GM19043 (cell line): Measurements from ENCODE around the gene OR1L8.
"Not testable (repeated sequence)": the region's sequence is repeated elsewhere in the genome, so short reads cannot be mapped to it uniquely, and the experiment has no call there.

ENCODE experiments used
- ATAC-seq: cut with Tn5 transposase; IDR thresholded peaks from one replicate; pipeline ENCODE4 v1.9.1; 2021; ENCODE audit warnings: low read depth; ENCODE audit not compliant: unreplicated experiment

Gene OR1L8, protein sequence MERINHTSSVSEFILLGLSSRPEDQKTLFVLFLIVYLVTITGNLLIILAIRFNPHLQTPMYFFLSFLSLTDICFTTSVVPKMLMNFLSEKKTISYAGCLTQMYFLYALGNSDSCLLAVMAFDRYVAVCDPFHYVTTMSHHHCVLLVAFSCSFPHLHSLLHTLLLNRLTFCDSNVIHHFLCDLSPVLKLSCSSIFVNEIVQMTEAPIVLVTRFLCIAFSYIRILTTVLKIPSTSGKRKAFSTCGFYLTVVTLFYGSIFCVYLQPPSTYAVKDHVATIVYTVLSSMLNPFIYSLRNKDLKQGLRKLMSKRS

GRCh38 chr9:122583284-122583683, at the start of gene OR1L8:
Gene OR1L8, minus strand, starts transcription at chr9:122583384. Its CDS starts 14,907 bp downstream, at chr9:122568477.
- not testable (repeated sequence) for ATAC-seq

GRCh38 chr9:122619996-122620395, 36.8 kb upstream of the OR1L8 start:
- no peak for ATAC-seq

GRCh38 chr9:122614362-122614761, 31.2 kb upstream of the OR1L8 start, which contains the start of gene OR1Q1:
Gene OR1Q1, plus strand, starts transcription at chr9:122614738. Its CDS starts 0 bp downstream, at chr9:122614738.
- no peak for ATAC-seq

DNA sequence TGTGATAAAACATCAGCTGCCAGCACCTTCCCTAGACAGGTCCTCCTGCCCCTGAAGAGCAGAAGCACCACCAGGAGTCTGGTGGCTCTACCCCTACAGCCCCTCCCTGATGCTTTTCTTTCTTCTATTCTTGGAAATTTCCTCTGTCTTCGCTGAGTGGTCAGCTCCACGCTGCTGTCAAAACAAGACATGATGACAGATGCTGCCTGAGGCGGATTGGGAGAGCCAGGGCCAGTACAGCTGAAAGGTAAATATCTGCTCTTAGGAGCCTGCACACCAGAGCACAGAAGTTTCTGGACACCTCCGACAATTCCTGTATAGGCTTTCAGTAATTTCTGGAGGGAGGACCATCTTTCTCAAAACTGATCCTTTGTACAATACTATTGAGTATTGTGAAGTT, 26.6 kb upstream of the OR1L8 start:
- ATAC-seq, result no peak

- no peak for ATAC-seq
These were observed 23.4 kb upstream of the OR1L8 start for GRCh38 chr9:122606587-122606986.

- no peak for ATAC-seq
These were observed 22.5 kb upstream of the OR1L8 start for GRCh38 chr9:122605691-122606090.

DNA sequence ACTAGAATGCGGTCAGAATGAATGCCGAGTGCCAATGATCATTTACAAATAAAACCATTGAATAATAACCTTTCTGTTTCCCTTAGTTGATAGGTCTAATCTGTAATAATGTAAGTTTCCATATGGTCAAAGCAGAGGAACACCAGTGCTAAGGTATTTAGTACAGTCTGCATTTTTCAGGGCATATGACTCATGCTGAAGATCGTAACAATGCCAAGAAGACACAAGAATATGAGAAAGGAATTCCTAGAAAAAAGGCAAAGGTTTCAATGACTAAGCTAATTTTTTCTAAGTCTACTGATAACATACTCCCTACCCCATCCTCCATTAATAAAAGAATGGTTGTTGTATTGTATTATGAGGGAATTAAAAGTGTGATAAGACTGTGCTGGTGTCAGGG, 2.8 kb downstream of the OR1L8 start:
- no peak for ATAC-seq

DNA sequence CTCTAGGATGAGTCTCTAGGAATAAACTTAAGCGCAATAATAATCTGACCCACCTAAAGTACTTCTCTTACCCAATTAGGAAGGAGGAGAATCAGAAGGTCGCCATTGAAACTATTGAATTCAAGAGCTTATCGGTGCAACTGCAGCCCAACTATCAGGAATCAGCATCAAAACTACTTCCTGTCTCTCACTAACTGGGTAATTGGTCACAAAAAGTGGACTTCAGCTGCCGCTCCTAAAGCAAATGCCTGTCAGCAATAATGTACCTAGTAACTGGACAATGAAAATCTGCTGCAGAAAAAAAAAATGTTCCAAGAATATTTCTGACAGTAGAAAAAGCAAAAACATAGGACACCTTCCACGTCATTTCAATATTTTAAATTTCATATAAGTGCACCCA, 3.3 kb downstream of the OR1L8 start:
- no peak for ATAC-seq

DNA sequence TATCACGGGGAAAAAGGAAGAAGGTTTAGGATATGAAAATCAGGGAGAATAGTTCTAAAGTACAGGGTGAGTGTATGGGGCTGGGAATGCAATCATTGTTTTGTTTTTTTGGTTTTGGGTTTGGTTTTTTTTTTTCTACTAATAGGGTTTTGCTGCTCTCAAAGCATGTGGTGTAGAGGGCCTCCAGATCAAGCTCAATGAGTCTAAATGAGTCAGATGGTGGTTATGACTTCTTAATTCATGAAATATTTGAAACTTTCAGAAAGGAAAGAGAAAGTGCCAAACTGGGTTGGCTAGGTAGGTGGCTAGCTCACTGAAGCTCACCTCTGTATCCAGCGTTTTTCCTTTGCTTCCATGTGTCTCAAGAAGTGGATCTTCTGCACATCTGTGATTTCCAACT, 10.7 kb downstream of the OR1L8 start:
- ATAC-seq, result no peak

DNA sequence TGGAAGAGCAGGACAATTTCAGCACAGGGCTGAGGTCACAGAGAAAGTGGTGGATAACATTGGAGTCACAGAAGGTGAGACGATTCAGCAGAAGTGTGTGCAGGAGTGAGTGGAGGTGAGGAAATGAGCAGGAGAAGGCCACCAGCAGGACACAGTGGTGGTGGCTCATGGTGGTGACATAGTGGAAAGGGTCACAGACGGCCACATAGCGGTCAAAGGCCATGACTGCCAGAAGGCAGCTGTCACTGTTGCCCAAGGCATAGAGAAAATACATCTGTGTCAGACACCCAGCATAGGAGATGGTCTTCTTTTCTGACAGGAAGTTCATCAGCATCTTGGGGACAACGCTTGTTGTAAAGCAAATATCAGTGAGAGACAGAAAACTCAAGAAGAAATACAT, 15.3 kb downstream of the OR1L8 start:
- no peak for ATAC-seq

GRCh38 chr9:122562134-122562760, 20.9 kb downstream of the OR1L8 start:
- ATAC-seq, result no peak

DNA sequence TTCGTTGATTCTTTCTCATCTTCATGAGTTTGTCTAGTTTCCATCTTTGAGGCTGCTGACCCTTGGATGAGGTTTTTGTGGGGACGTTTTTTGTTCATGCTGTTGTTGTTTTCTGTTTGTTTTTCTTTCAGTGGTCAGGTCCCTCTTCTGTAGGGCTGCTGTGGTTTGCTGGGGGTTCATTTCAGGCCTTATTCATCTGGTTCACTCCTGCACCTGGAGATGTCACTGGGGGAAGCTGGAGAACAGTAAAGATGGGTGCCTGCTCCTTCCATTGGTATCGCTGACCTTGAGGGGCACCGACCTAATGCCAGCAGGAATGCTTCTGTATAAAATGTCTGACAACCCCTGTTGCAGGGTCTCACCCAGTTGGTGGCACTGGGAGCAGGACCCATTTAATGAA, 21.7 kb downstream of the OR1L8 start:
- no peak for ATAC-seq

- no peak for ATAC-seq
These were observed 30.4 kb downstream of the OR1L8 start, which contains the start of gene OR1N2 for GRCh38 chr9:122552812-122553211. Gene OR1N2, plus strand, starts transcription at chr9:122553112. Its CDS starts 100 bp downstream, at chr9:122553212.

GRCh38 chr9:122551371-122551770, 31.8 kb downstream of the OR1L8 start:
- ATAC-seq, result no peak

DNA sequence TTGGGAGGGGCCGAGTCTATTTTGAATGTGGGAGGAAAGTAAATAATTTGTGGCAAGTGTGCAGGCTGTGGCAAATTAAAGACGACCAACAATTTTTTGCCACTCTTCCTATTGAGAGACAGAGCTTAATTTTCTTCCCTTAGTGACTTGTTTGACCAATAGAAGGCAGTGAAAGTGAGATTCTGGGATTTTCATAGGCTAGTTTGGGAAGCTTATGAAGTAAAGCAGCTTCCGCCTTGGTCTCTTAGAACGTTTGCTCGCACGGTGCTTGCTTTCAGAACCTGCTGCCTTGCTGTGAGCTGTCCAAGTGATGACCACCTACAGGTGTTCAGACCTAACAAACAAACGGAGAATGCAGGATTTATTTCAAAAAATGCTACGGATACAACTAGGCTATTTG, 37.0 kb downstream of the OR1L8 start:
- no peak for ATAC-seq

GRCh38 chr9:122538757-122539156, 44.4 kb downstream of the OR1L8 start:
- ATAC-seq, result no peak

DNA sequence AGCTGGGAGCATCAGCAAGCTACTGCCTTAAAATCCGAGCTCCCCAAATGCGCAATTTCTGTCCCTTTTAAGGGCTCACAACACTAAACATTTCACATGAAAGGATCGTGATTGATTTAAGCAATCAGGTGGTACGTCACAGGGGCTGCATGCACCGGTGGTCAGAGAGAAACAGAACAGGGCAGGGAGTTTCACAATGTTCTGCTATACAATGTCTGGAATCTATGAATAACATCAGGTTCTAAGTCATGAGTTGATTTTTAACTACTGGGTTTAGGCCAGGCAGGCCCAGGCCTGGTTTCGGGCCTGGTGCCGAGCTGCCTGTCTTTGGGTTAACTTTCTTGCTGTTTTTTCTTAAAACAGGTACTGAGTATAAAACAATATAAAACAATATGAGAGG, 46.1 kb downstream of the OR1L8 start:
- ATAC-seq, result not testable (repeated sequence)

GRCh38 chr9:122536134-122536533, 47.0 kb downstream of the OR1L8 start:
- no peak for ATAC-seq

DNA sequence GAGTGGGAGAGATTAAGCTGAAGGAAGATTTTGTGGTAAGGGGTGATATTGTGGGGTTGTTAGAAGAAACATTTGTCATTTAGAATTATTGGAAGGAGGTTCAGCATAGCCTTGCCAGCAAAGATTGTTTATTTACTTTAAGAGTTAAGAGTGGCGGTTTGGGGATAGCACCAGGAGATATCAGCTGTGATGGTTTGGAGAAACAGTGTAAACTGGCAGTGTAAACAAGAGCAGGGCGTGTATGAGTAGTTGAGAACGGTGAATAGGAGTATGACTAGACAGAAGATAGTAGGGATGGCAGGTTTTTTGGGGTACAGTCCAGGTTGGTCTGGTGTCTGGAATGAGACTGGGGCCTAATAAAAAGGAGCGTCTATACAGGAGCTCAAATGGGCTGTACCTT, 52.0 kb downstream of the OR1L8 start:
- not testable (repeated sequence) for ATAC-seq

DNA sequence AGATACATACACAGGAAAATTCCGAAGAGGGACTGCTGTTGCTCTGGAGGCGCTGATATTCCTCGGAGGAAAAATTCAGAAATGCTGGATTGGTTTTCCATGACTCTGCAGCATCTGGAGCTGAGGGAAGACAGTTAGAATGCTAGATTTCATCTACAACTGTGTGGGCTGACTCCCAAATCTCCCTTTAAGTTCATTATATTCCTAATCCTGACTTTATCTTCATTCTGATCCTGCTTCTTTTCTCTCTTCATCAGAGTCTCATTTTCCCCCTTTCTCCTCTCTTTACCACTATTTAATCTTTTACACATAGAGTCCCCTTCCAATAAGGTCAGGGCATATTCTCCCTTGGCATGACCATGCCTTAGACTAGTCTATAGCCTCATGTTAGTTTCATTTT, 56.0 kb downstream of the OR1L8 start, which contains the start of gene OR1N1:
Gene OR1N1, minus strand, starts transcription at position 101 of the 400 bp plus-strand sequence. Its CDS starts 0 bp downstream, at position 101.
- no peak for ATAC-seq

DNA sequence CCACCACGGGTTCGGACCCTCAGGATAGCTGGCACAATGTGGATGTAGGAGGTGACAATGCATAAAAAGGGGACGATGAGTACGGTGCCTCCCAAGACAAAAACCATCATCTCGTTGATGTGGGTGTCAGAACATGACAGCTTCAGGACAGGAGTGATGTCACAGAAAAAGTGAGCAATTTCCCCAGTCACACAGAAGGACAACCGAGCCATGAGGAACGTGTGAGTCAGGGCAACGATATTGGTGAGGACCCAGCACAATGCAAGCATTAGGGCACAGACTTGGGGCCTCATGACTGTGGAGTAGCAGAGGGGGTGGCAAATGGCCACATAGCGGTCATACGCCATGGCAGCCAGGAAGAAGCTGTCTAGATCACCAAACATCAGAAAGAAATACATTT, 56.6 kb downstream of the OR1L8 start:
- no peak for ATAC-seq

GRCh38 chr9:122519376-122519775, 63.8 kb downstream of the OR1L8 start:
- ATAC-seq, result no peak
